HCT116 (cell line): ENCODE measurements around the gene CD58. TPM values are rescaled to one million over a fixed set of nuclear protein-coding genes. Genes with fewer than 3 reads are reported as not detected.

Experiments used
- ATAC-seq: fragments of 200-7000 bp; cut with Tn5 transposase; 2 replicates; pipeline ENCODE4 v1.9.1; 2020; ENCODE audit warnings: mild to moderate bottlenecking, moderate library complexity
- BruUV-seq: library from RNA; stranded (reverse); fragments of 400-500 nt; replicated peaks from 2 replicates; lab custom pipeline; 2021; lab: Mats Ljungman, UMichigan
- CTCF ChIA-PET: fragments of 300-600 bp; sonication (Branson Sonifier 250); formaldehyde crosslinking; loops from one replicate; lab custom pipeline; 2021; ENCODE audit warnings: antibody characterized with exemption; lab: Charles Lee
- POLR2A ChIA-PET: fragments of 300-600, 350-600 bp; sonication (Branson Sonifier 250); formaldehyde crosslinking; loops from one replicate; lab custom pipeline; 2021; ENCODE audit warnings: antibody characterized with exemption; lab: Charles Lee
- RAD21 ChIA-PET, 2 experiments: fragments of 300-600 bp; sonication (Branson Sonifier 250); formaldehyde crosslinking; loops; one replicate each; lab custom pipeline; 2023; ENCODE audit warnings: low total read pairs in 2 of 2; ENCODE audit not compliant: uncharacterized antibody in 2 of 2, unreplicated experiment in 2 of 2, low non-redundant PET in 1 of 2; lab: Charles Lee
- DNase-seq: peaks from one replicate; pipeline ENCODE4 v3.0.0-alpha.2; 2010; ENCODE audit warnings: low read depth, low spot score
- H2AFZ ChIP-seq: fragments of 200-600 bp; shearing (Covaris generic), sonication (generic); 2 replicates; pipeline ENCODE4 v1.6.1; 2017; ENCODE audit warnings: low read depth, mixed run types, mixed read lengths, antibody characterized with exemption, low read length; ENCODE audit not compliant: poor library complexity, severe bottlenecking
- H3K27ac ChIP-seq: 2 replicates; pipeline ENCODE4 v1.5.1; 2012; ENCODE audit warnings: low read depth, low read length
- H3K27me3 ChIP-seq: fragments of 200-600 bp; sonication (generic); 2 replicates; pipeline ENCODE4 v1.6.1; 2016; ENCODE audit warnings: mixed run types, low read length, mixed read lengths; ENCODE audit not compliant: insufficient read depth
- H3K36me3 ChIP-seq, 2 experiments: fragments of 200-500 bp in 1 of 2; fragments of 200-600 bp in 1 of 2; sonication (Bioruptor generic) in 1 of 2; sonication (generic) in 1 of 2; 2 replicates each; pipeline versions ENCODE4 v1.5.1 to v1.6.1; 2014 to 2016; ENCODE audit warnings: low read length in 2 of 2, inconsistent platforms in 1 of 2, mixed read lengths in 1 of 2, mixed run types in 1 of 2; ENCODE audit not compliant: insufficient read depth in 2 of 2, control insufficient read depth in 1 of 2
- H3K4me1 ChIP-seq, 2 experiments: fragments of 200-600 bp in 1 of 2; sonication (generic) in 1 of 2; 2 replicates each; pipeline versions ENCODE4 v1.5.1 to v1.6.1; 2012 to 2017; ENCODE audit warnings: low read length in 2 of 2, inconsistent platforms in 1 of 2, mild to moderate bottlenecking in 1 of 2, mixed read lengths in 1 of 2, mixed run types in 1 of 2, moderate library complexity in 1 of 2; ENCODE audit not compliant: insufficient read depth in 2 of 2, control insufficient read depth in 1 of 2
- H3K4me2 ChIP-seq: fragments of 200-600 bp; sonication (generic); 2 replicates; pipeline ENCODE4 v1.6.1; 2017; ENCODE audit warnings: mixed run types, low read length, mixed read lengths
- H3K4me3 ChIP-seq, 2 experiments: fragments of 200-600 bp in 1 of 2; sonication (generic) in 1 of 2; replicated peaks in 1 of 2; 2 replicates each; pipeline ENCODE4 v1.5.1; 2011 to 2016; ENCODE audit warnings: low read length in 2 of 2, control low read depth in 1 of 2, low read depth in 1 of 2, mild to moderate bottlenecking in 1 of 2, mixed read lengths in 1 of 2, mixed run types in 1 of 2
- H3K79me2 ChIP-seq: fragments of 200-600 bp; sonication (generic); 2 replicates; pipeline ENCODE4 v1.6.1; 2017; ENCODE audit warnings: mild to moderate bottlenecking, mixed run types, low read length, moderate library complexity, mixed read lengths; ENCODE audit not compliant: insufficient read depth
- H3K9ac ChIP-seq: fragments of 200-600 bp; sonication (generic); 2 replicates; pipeline ENCODE4 v1.6.1; 2016; ENCODE audit warnings: low read length, mixed read lengths
- H3K9me2 ChIP-seq: fragments of 200-600 bp; sonication (generic), shearing (Covaris generic); 2 replicates; pipeline ENCODE4 v1.6.1; 2017; ENCODE audit warnings: mixed run types, mild to moderate bottlenecking, moderate library complexity; ENCODE audit not compliant: insufficient read depth
- H3K9me3 ChIP-seq, 2 experiments: fragments of 200-500 bp in 1 of 2; fragments of 200-600 bp in 1 of 2; sonication (Bioruptor generic) in 1 of 2; sonication (generic) in 1 of 2; 2 replicates each; pipeline ENCODE4 v1.6.1; 2014 to 2017; ENCODE audit warnings: low read length in 2 of 2, mixed read lengths in 2 of 2, inconsistent platforms in 1 of 2, low read depth in 1 of 2, mild to moderate bottlenecking in 1 of 2, mixed run types in 1 of 2, moderate library complexity in 1 of 2; ENCODE audit not compliant: control insufficient read depth in 1 of 2, insufficient read depth in 1 of 2
- H4K20me1 ChIP-seq: fragments of 200-600 bp; sonication (generic), shearing (Covaris generic); 2 replicates; pipeline ENCODE4 v1.6.1; 2017; ENCODE audit warnings: mixed run types, mild to moderate bottlenecking, moderate library complexity; ENCODE audit not compliant: insufficient read depth
- ATF3 ChIP-seq: IDR thresholded peaks from 2 replicates; pipeline ENCODE4 v1.6.1; 2012
- CBX3 ChIP-seq: IDR thresholded peaks from 2 replicates; pipeline ENCODE4 v1.6.1; 2012; ENCODE audit warnings: low read depth
- CEBPB ChIP-seq: IDR thresholded peaks from 2 replicates; pipeline ENCODE4 v1.6.1; 2012; ENCODE audit warnings: low read depth
- EGR1 ChIP-seq: IDR thresholded peaks from 2 replicates; pipeline ENCODE4 v1.6.1; 2012; ENCODE audit warnings: low read depth
- EZH2 ChIP-seq: fragments of 200-600 bp; sonication (generic); IDR thresholded peaks from 2 replicates; pipeline ENCODE4 v1.6.1; 2017; ENCODE audit warnings: antibody characterized with exemption, mixed run types
- EZH2phosphoT487 ChIP-seq: fragments of 200-600 bp; IDR thresholded peaks from 2 replicates; pipeline ENCODE4 v1.6.1; 2018; ENCODE audit warnings: antibody characterized with exemption, borderline replicate concordance
- FOSL1 ChIP-seq: IDR thresholded peaks from 2 replicates; pipeline ENCODE4 v1.6.1; 2012; ENCODE audit warnings: low read depth
- MAX ChIP-seq: IDR thresholded peaks from 2 replicates; pipeline ENCODE4 v1.6.1; 2012
- POLR2AphosphoS5 ChIP-seq: IDR thresholded peaks from 2 replicates; pipeline ENCODE4 v1.6.1; 2011; ENCODE audit warnings: mild to moderate bottlenecking, low read depth, low read length, moderate library complexity
- RAD21 ChIP-seq: IDR thresholded peaks from 2 replicates; pipeline ENCODE4 v1.6.1; 2012; ENCODE audit warnings: low read depth, mild to moderate bottlenecking
- SIN3A ChIP-seq: IDR thresholded peaks from 2 replicates; pipeline ENCODE4 v1.6.1; 2012; ENCODE audit warnings: low read depth
- SP1 ChIP-seq: IDR thresholded peaks from 2 replicates; pipeline ENCODE4 v1.6.1; 2012; ENCODE audit warnings: low read depth
- TCF7L2 ChIP-seq: IDR thresholded peaks from 2 replicates; pipeline ENCODE4 v1.7.0; 2011; ENCODE audit warnings: borderline replicate concordance, inconsistent platforms; ENCODE audit not compliant: insufficient read depth, insufficient read length; ENCODE audit errors: extremely low read depth
- YY1 ChIP-seq: IDR thresholded peaks from 2 replicates; pipeline ENCODE4 v1.6.1; 2011; ENCODE audit warnings: low read length, low read depth, moderate library complexity, mild to moderate bottlenecking; ENCODE audit not compliant: insufficient replicate concordance; ENCODE audit errors: extremely low read depth
- ZBTB33 ChIP-seq: IDR thresholded peaks from 2 replicates; pipeline ENCODE4 v1.6.1; 2011; ENCODE audit warnings: mild to moderate bottlenecking, low read length, moderate library complexity; ENCODE audit not compliant: insufficient replicate concordance; ENCODE audit errors: extremely low read depth
- ZFX ChIP-seq: fragments of 450-650 bp; IDR thresholded peaks from 2 replicates; pipeline ENCODE4 v1.6.1; 2017
- intact Hi-C: fragments of 100-400 bp; cut with micrococcal nuclease; formaldehyde crosslinking; loops from 2 replicates; pipeline ENCODE4 v1.10.0; 2022
- total RNA-seq: library from RNA; stranded (reverse); gene quantifications from one replicate; pipeline ENCODE4 v1.2.1, GENCODE V29; 2021; ENCODE audit not compliant: unreplicated experiment

The CD58 gene
- total RNA-seq, 1 experiment from 2014 or later = 18.0 TPM

- ATAC-seq = no peak
- Histone ChIP-seq H3K27ac (no peak overlapping the region), H3K79me2 (no peaks in the 10 kb centered on the region), H3K36me3 (no peaks in the 10 kb centered on the region), H3K4me1 (no peaks in the 10 kb centered on the region), H3K9ac (no peak overlapping the region), H2AFZ (no peak overlapping the region), H3K9me3 (no peaks in the 10 kb centered on the region), H4K20me1 (no peaks in the 10 kb centered on the region), H3K4me3 (no peak overlapping the region), H3K4me2 (no peak overlapping the region), H3K9me2 (no peaks in the 10 kb centered on the region), H3K27me3 (no peaks in the 10 kb centered on the region)
- TF ChIP-seq POLR2AphosphoS5 (no peak), SIN3A (no peak), CBX3 (no peak), FOSL1 (no peak), YY1 (no peak), CEBPB (no peak), EZH2 (no peak)
- DNase-seq = no peak
- RAD21 ChIA-PET = no interaction called here
- CTCF ChIA-PET = interaction anchor here (1.7 kb wide), 1 partner anchor 13 kb away, joined by 7 read pairs; no protein-coding TSS in a partner anchor
- POLR2A ChIA-PET = no interaction called here
- BruUV-seq = no TSS peak
- intact Hi-C loops = no loop called here
Observed at GRCh38 chr1:116472431-116472961, 98.3 kb downstream of the CD58 start.

GRCh38 chr1:116471241-116471640 is 99.6 kb downstream of the CD58 start:
- intact Hi-C loops = no loop called here
- Histone ChIP-seq H3K27me3 (no peaks in the 10 kb centered on the region), H3K9ac (no peak overlapping the region), H2AFZ (no peak overlapping the region), H3K36me3 (no peaks in the 10 kb centered on the region), H4K20me1 (no peaks in the 10 kb centered on the region), H3K4me1 (no peaks in the 10 kb centered on the region), H3K27ac (no peak overlapping the region), H3K4me3 (no peak overlapping the region), H3K9me3 (no peaks in the 10 kb centered on the region), H3K4me2 (no peak overlapping the region), H3K9me2 (no peaks in the 10 kb centered on the region), H3K79me2 (no peaks in the 10 kb centered on the region)
- BruUV-seq = no TSS peak
- RAD21 ChIA-PET = no interaction called here
- TF ChIP-seq FOSL1 = no peak
- no peak for TF ChIP-seq ATF3
- no peak for TF ChIP-seq CBX3
- no peak for TF ChIP-seq EZH2phosphoT487
- no peak for TF ChIP-seq ZBTB33
- no peak for TF ChIP-seq TCF7L2
- TF ChIP-seq ZFX = no peak
- TF ChIP-seq MAX = no peak
- TF ChIP-seq YY1 = no peak
- no peak for TF ChIP-seq EGR1
- no peak for TF ChIP-seq SP1
- no peak for TF ChIP-seq RAD21
- CTCF ChIA-PET = no interaction called here
- ATAC-seq = no peak
- POLR2A ChIA-PET = no interaction called here
- DNase-seq = no peak
